PFSK-1 (cell line): Measurements from ENCODE around the gene BRIP1.

ENCODE experiments used
- FOXP2 ChIP-seq: optimal IDR thresholded peaks from 2 replicates; pipeline ENCODE3; 2011; ENCODE audit warnings: borderline replicate concordance, control low read depth, inconsistent platforms; ENCODE audit not compliant: insufficient read depth; ENCODE audit errors: extremely low read length, extremely low read depth
- POLR2AphosphoS5 ChIP-seq: IDR thresholded peaks from 2 replicates; pipeline ENCODE4 v1.6.1; 2012; ENCODE audit warnings: low read depth, mild to moderate bottlenecking, control low read depth, low read length, moderate library complexity
- REST ChIP-seq, 2 experiments: IDR thresholded peaks; 2 replicates each; pipeline versions ENCODE4 v1.6.1 to v1.8.0; 2011 to 2012; ENCODE audit warnings: low read depth in 2 of 2, low read length in 2 of 2, control low read depth in 1 of 2, inconsistent platforms in 1 of 2, mild to moderate bottlenecking in 1 of 2, moderate library complexity in 1 of 2; ENCODE audit not compliant: insufficient read depth in 1 of 2
- SIN3A ChIP-seq: IDR thresholded peaks from 2 replicates; pipeline ENCODE4 v1.6.1; 2012; ENCODE audit warnings: mild to moderate bottlenecking, low read length, moderate library complexity, borderline replicate concordance; ENCODE audit not compliant: insufficient read depth
- TAF1 ChIP-seq: IDR thresholded peaks from 2 replicates; pipeline ENCODE4 v1.6.1; 2012; ENCODE audit warnings: low read length, control low read depth, borderline replicate concordance; ENCODE audit not compliant: insufficient read depth

BRIP1 gene

GRCh38 chr17:61832463-61832862 lies 30.9 kb downstream of the BRIP1 start:
- no peak for TF ChIP-seq POLR2AphosphoS5
- TF ChIP-seq REST (IDR thresholded peaks at IDR 0.05; ENCODE audit: insufficient read depth in 1 of 2, low read depth in 2 of 2, low read length in 2 of 2), result no peak
- no peak for TF ChIP-seq TAF1
- no peak for TF ChIP-seq SIN3A
- no peak for TF ChIP-seq FOXP2

DNA sequence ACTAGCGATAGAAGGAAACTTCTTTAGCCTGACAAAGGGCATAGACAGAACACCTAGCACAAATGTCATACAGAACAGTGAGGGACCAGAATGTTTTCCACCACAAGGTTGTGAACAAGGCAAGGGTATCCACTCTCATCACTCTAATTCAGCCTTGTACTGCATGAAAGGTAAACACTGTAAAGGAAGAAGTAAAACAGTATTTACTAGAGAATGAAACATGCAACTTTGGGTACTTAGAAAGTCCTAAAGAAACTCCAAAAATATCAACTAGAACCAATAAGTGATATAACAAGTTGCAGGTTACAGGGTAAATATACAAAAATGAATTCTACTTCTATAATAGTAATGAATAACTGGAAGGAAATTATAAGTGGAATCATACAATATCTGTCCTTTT lies 32.2 kb downstream of the BRIP1 start:
- TF ChIP-seq SIN3A (no peak), POLR2AphosphoS5 (no peak), REST (IDR thresholded peaks at IDR 0.05; ENCODE audit: insufficient read depth in 1 of 2, low read depth in 2 of 2, low read length in 2 of 2) (no peak), FOXP2 (no peak), TAF1 (no peak)

GRCh38 chr17:61828694-61829093 lies 34.6 kb downstream of the BRIP1 start:
- TF ChIP-seq SIN3A, result no peak
- TF ChIP-seq TAF1, result no peak
- no peak for TF ChIP-seq POLR2AphosphoS5

- no peak for TF ChIP-seq TAF1
- no peak for TF ChIP-seq FOXP2
- TF ChIP-seq REST (IDR thresholded peaks at IDR 0.05; ENCODE audit: insufficient read depth in 1 of 2, low read depth in 2 of 2, low read length in 2 of 2), result no peak
- TF ChIP-seq SIN3A, result no peak
- TF ChIP-seq POLR2AphosphoS5, result no peak
Measured at GRCh38 chr17:61827649-61828395, 35.5 kb downstream of the BRIP1 start.

GRCh38 chr17:61825448-61826137 lies 37.7 kb downstream of the BRIP1 start:
- no peak for TF ChIP-seq REST (IDR thresholded peaks at IDR 0.05; ENCODE audit: insufficient read depth in 1 of 2, low read depth in 2 of 2, low read length in 2 of 2)
- TF ChIP-seq POLR2AphosphoS5, result no peak
- TF ChIP-seq TAF1, result no peak
- TF ChIP-seq SIN3A, result no peak
- no peak for TF ChIP-seq FOXP2
